HG03432 (cell line): Measurements from ENCODE around the gene ULK1.

Experiments used
- ATAC-seq: cut with Tn5 transposase; IDR thresholded peaks from one replicate; pipeline ENCODE4 v1.9.1; 2021; ENCODE audit warnings: mild to moderate bottlenecking, moderate library complexity; ENCODE audit not compliant: unreplicated experiment

ULK1 gene

GRCh38 chr12:131907379-131908091, 13.1 kb downstream of the ULK1 start:
- no peak for ATAC-seq

- ATAC-seq, result no peak
Measured at GRCh38 chr12:131908092-131909080, 14.0 kb downstream of the ULK1 start.

GRCh38 chr12:131909081-131909751, 14.8 kb downstream of the ULK1 start:
- ATAC-seq, result no peak

DNA sequence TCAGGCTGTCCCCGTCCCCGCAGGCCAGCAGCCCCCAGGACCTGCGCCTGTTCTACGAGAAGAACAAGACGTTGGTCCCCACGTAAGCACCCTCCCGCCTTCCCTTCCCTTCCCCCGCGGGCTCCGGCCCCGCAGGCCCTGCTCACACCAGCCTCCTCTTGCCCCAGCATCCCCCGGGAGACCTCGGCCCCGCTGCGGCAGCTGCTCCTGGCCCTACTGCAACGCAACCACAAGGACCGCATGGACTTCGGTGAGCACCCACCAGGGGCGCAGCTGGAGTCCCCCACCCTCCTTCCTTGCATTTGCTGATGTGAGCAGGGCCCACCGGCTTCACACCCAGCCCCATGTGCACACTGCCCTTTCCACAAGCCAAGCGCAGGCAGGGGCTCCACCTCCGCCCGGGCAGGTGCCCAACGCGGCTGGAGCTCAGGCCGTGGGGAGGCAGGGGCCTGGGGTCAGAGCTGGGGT, 15.4 kb downstream of the ULK1 start:
- ATAC-seq, result no peak

DNA sequence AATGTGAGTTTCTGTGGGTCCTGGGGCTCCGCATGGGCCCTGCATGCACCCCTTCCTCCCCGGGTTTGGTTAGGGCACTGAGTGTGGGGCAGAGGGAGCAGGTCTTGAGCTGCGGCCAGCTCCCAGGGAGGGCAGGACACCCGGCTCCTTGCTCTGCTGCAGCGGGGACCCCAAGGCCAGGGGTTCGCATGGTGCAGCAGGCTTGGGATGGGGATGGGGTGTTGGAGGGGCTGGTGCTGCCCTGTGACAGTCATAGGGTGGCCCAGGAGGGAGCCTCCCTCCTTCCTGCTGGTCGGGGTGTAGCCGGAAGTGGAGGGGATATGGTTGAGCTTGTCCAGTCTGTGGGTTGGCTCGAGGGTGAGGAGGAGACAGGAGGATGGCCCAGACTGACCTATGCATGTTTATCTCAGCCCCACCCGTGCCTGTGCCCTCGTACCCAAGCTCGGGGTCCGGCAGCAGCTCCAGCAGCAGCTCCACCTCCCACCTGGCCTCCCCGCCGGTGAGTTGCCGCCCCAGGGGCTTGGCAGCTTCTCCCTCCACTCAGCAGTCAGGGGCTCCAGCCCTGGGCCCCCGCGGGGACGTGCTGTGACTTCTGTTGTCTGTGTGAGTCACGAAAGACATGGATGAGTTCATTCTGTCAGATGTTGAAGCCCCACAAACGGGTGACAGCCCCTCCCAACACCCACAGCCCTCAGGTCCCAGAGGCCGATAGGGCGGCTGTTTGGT, 16.0 kb downstream of the ULK1 start:
- no peak for ATAC-seq

DNA sequence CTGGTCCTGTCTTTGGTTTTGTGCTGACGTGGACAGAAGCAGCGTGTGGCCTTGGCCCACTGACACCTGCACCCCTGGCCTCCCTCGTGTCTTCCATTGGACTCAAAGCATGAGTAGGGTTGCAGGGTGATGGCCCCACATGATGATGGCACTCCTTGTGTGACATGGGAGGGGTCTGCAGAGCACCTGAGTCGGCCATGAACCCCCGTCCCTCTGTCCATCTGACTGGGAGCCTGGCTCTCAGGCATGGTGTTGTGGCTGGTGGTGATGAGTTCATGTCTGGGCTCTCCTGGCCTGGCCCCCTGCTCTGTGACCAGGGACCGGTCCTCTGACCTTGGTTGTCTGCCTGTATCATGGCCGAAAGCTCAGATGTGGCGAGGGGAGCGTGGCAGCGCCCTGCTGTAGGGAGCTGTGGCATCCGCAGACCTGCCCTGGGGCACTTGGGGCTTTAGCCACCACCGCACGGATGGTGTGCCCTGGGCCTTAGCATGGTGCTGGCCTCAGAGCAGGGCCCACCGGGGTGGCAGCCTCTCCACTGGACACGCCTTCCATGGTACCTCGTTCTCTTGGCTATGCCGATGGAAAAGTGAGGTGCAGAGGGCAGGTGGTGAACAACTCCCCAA, 16.7 kb downstream of the ULK1 start:
- no peak for ATAC-seq

DNA sequence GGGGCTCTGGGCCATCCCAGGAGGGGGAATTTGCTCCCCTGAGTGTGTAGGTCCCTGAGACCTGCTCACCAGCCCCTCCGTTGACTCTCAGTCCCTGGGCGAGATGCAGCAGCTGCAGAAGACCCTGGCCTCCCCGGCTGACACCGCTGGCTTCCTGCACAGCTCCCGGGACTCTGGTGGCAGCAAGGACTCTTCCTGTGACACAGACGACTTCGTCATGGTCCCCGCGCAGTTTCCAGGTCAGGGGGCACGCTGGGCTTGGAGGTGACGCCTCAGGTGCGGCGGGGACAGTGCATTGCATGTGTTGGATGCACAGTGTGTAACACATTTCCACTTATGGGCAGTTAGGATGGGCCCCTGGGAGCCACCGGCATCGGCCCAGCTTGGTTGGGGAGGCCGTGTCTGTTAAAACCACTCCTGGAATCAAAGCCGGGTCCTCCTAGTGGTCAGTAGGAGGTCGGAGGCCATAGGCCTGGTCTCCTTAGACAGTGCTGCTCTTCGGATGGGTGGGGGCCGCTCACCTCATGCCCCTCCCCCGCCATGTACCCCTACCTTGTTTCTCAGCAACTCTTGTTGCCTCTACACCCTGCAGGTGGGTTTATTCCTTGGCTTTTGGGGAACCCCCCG, 17.5 kb downstream of the ULK1 start:
- ATAC-seq, result no peak

DNA sequence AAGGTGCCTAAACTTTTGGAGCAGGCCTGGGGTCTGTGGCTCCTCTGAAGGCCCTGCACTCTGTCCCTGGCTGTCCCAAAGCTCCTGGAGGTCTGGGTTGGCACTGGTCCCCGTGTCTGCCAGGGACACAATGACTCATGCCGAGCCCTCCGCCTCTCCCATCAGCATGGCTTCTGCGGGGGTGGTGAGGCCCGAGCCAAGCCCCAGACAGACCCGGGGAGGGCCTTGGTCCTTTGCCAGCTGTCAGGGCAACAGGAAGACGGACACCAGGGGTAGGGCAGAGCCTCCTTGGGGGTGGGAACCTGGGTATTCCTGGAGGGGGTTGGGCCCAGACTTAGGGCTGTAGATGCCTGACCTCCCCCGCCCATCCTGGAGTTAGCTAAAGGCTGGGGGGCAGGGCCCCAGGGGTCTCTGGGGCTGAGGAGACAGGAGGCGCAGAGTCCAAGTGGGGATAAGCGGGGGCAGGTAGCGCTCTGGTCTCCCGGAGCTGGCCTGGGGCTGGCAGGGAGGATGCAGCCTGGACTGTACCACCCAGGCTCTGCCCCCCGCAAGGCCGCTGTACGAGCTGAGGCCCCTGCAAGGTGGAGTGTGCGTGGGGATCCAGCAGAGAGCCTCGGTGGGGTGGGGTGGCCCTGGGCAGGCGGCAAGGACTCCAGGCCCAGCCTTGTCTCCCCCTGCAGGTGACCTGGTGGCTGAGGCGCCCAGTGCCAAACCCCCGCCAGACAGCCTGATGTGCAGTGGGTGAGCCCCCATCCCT, 18.3 kb downstream of the ULK1 start:
- no peak for ATAC-seq

DNA sequence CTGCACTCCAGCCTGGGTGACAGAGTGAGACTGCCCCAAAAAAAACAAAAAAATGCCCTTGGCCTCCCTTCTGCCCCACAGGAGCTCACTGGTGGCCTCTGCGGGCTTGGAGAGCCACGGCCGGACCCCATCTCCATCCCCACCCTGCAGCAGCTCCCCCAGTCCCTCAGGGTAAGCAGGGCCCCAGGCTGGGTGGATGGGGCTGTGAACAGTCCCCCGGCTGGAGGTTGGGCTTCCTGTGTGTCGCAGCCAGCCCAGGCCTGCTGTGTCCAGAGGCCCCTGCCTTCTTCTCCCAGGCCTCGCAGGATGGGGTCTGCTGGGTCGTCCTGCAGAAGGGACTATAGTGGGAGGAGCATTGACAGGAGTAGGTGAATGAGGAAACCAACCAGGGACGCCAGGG, 19.2 kb downstream of the ULK1 start:
- no peak for ATAC-seq

- no peak for ATAC-seq
Measured at GRCh38 chr12:131914179-131914702, 19.8 kb downstream of the ULK1 start.

GRCh38 chr12:131915000-131915689, 20.7 kb downstream of the ULK1 start:
- no peak for ATAC-seq

DNA sequence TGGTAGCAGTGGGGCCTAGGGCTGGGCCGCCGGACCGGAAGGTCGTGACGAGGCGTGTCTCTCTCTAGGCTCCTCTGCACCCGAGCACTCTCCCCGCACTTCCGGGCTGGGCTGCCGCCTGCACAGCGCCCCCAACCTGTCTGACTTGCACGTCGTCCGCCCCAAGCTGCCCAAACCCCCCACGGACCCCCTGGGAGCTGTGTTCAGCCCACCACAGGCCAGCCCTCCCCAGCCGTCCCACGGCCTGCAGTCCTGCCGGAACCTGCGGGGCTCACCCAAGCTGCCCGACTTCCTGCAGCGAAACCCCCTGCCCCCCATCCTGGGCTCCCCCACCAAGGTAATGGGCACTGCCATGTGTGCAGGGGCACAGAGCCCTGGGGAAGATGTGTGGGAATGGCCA, 21.4 kb downstream of the ULK1 start:
- no peak for ATAC-seq

DNA sequence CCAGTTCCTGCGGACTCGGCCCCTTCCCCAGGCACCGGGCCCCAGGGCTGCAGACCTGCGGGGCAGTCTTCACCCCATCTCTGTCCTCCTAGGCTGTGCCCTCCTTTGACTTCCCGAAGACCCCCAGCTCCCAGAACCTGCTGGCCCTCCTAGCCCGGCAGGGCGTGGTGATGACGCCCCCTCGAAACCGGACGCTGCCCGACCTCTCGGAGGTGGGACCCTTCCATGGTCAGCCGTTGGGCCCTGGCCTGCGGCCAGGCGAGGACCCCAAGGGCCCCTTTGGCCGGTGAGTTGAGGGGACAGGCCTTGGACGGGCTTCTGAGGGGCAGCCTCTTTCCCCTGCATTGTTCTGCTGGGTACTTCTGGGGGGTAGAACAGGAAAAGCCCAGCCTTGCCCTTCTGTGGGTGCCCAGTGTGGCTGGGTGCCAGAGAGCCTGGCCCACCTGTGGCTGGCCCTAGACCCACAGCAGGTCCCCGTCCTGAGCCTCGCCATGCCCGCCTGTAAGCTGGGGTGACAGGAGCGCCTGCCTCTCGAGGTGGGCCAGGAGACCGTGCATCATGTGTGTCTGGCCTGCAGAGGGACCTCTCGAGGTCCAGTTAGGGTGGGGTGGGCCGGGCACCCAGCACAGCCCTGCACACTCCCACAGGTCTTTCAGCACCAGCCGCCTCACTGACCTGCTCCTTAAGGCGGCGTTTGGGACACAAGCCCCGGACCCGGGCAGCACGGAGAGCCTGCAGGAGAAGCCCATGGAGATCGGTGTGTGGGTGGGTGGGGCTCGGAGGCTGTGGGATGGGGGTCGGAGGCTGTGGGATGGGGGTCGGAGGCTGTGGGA, 22.1 kb downstream of the ULK1 start:
- ATAC-seq, result no peak

GRCh38 chr12:131917139-131917710, 22.8 kb downstream of the ULK1 start:
- ATAC-seq, result no peak

GRCh38 chr12:131917711-131918306, 23.4 kb downstream of the ULK1 start:
- ATAC-seq, result no peak

- ATAC-seq, result no peak
Measured at GRCh38 chr12:131918311-131919050, 24.1 kb downstream of the ULK1 start.
